GM23248 (cell line): Measurements from ENCODE around the gene WDR48.

Source experiments
- EZH2 ChIP-seq: fragments of 200-600 bp; sonication (generic); IDR thresholded peaks from 2 replicates; pipeline ENCODE4 v1.6.1; 2018; ENCODE audit warnings: antibody characterized with exemption, mild to moderate bottlenecking; ENCODE audit not compliant: insufficient read depth, poor library complexity, severe bottlenecking
- EZH2phosphoT487 ChIP-seq: fragments of 200-600 bp; sonication (generic); IDR thresholded peaks from 2 replicates; pipeline ENCODE4 v1.6.1; 2018; ENCODE audit warnings: antibody characterized with exemption, moderate library complexity, mild to moderate bottlenecking, low read depth; ENCODE audit not compliant: insufficient read depth

GRCh38 chr3:39080026-39080425, 28.2 kb downstream of the WDR48 start:
- TF ChIP-seq EZH2 (no peak), EZH2phosphoT487 (no peak)
